Measurements from ENCODE around the gene DNTT. TPM values are rescaled to one million over a fixed set of nuclear protein-coding genes. Genes with fewer than 3 reads are reported as not detected.

DNTT gene
- polyA plus RNA-seq (ENCODE audit: insufficient read length), result not detected

DNA sequence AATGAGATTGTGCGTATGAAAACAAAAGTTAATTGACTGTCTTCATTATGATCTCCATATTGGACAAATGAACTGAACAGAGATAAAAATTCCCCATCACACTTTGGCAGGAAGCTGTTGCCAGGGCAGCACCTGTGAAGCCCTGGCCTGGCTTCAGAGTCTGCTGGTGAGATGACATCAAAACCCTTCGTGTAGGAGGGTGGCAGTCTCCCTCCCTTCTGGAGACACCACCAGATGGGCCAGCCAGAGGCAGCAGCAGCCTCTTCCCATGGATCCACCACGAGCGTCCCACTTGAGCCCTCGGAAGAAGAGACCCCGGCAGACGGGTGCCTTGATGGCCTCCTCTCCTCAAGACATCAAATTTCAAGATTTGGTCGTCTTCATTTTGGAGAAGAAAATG lies at the start of gene DNTT:
Gene DNTT, plus strand, starts transcription at position 205 of the 400 bp plus-strand sequence. Its CDS starts 64 bp downstream, at position 269.
- DNase-seq, result no peak

DNA sequence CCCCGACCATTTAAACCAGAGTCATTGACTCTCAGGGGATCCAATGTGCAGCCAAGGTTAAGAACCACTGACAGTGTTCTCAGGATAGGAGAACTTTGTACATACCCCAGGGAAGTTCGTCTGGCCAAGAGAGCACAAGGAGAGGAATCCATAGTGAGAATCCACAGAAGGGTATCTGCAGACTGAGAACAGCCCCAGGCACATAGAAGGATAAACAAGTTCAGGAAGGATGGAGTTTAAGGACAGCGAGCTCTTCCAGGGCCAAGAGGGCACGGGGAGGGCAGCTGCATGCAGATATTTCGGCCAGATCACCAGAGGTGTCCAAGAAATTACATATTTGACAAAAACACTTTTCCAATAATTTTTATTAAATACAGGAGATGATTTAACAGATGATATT lies 49.3 kb upstream of the DNTT start:
- DNase-seq, result no peak

DNA sequence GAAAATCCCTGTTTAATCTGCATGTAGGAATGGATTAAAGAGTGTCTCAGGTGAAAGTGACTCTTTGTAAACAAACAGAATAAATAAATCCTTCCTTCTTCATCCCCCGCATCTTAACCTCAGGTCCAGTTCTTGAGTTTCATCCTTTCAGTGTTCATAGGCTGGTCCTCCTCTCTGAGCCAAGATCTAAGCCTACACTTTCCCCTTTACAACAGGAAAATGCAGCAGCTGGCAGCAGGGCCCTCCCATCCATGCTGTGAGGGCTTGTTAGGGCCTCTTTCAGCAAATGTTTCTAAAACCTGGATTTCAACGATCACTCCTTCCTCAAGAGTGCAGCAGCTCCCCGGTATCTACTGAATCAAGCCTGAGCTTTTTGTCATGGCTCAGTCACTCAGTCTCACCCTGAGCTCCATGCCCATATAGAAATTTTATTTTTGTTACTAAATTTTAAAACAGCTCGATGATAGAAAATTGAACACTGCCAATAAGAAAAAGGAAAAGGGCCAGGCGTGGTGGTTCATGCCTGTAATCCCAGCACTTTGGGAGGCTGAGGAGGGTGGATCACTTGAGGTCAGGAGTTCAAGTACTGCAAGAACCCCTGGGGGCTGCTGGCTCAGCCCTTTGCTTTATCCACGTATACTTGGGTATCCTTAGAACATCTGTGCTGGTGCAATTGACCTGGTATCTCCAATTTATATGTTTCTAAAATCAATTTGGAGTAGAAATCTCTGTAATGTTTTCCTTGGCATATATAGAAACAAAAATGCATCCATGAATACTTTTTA lies 48.5 kb upstream of the DNTT start:
- DNase-seq, result no peak

DNA sequence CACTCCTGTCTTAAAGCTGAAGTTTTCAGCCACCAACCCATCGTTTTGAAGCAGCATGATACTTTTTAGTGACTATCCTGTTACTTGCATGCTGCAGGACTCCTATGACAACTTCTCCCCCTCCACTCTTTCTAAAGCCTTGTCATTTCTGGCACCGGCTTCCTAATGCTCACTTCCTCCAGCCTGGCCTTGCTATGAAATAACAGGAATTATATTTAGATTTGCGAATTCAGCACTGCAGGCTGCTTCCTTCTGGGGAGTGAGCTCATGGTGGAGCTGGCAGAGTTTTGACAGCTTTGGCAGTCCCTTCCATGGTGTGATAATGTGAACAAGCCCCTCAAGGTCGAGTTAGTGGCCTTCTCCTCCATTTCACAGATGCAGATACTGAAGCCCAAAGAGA lies 46.3 kb upstream of the DNTT start:
- DNase-seq, result peak; percentile 45

DNA sequence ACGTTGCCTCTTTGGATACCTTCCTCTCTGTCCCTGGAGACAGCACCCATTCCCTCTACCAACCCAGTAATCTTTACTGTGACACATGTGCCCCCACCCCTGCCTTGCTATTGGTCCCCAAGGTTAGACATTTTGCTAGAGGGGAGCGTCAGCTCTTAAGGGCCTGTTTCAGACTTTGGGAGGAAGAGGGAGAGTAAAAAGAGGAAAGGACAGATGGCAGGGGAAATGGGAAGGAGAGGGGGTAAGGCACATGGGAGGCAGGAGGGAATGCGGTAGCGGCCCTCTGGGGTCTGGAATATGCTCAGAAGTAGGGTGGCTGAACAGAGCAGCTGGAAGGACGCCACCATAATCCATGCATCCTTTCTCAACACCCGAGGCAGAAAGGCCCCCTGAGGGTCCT lies 45.1 kb upstream of the DNTT start:
- DNase-seq, result no peak

DNA sequence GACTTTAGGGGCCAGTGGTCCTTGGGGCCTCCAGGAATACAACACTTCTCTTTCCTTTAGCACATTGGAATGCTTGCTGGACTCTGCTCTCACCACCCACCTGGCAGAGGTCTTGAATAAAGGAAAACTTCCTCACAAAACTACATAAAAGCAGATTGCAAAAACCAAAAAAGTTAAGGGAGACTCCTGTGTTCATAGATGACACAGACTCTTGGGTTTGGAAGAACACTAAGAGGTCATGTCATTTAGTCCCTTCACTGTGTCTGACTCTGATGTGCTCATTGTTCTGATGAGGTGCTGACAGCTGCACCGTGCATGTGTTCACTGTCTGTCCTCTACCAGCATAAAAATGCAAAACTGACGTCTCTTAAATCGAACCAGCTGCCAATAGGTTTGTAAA lies 44.2 kb upstream of the DNTT start:
- no peak for DNase-seq

DNA sequence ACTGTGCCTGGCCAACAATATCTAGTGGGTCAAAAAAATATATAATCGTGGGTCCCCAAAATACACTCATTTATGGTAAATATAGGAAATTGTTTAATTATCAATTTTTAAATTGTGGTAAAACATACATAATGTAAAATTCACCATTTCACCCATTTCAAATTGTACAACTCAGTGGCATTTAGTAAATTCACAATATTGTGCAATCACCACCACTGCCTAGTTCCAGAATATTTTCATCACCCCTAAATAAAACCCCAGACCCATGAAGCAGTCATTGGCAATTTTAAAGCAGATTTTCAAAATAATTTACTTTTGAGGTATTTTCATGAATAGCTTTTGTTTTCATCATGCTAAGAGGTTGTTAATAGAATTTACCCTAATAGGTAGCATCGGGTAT lies 43.1 kb upstream of the DNTT start:
- no peak for DNase-seq

DNA sequence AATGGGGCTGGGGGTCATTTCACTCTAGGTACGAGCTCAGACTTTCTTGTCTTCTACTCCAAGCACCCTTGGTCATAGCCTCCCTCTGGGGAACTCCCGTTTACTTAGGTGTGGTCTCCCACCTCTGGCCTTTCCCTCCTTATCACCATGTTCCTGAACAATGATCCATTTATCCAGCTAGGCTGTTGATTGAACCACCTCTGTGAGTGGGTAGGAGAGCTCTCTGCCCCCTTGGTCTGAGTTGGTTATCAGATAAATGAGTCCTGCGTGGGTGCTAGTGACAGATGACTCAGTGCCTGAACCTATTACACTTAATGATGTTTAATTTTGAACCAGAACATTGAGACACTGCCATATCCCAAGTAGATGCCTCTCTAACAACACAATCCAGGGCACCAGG lies 42.3 kb upstream of the DNTT start:
- DNase-seq, result no peak

DNA sequence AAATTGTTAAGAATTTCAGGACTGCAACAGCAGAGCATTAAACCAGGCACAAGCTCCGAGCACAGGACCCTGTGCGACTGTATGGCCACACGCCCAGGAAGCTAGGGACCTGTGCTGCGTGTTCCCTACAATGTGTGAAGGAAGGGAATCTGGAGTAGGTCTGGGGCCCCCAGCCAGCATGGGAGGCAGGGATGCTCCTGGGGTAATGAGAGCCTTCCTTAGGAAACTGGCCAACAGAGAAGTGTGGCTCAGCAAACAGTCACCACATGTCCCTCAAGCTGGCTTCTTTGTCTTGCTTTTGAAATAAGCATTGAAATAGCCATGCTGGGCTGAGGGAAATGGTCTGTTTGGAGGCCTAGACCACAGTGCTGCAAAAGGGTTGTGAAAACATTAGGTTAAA lies 41.1 kb upstream of the DNTT start:
- DNase-seq, result no peak

DNA sequence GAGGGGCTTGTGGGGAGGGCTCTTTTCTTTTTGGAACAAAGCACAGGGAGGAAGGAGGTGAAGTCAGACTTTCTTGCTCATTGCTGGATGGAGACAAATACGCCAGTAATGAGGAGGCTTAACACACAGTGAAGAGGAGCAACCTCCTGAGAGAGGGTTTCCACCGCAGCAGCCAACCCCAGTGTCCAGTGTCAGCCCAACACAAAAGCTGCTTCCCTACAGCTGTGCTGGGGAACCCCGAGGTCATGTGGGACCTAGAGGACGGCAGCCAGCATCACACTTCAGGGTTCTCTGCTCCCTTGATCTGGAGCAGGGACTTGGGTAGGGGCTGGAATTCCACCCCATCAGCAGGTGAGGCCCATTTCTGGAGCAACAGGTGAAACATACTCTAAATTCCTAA lies 40.6 kb upstream of the DNTT start:
- no peak for DNase-seq

DNA sequence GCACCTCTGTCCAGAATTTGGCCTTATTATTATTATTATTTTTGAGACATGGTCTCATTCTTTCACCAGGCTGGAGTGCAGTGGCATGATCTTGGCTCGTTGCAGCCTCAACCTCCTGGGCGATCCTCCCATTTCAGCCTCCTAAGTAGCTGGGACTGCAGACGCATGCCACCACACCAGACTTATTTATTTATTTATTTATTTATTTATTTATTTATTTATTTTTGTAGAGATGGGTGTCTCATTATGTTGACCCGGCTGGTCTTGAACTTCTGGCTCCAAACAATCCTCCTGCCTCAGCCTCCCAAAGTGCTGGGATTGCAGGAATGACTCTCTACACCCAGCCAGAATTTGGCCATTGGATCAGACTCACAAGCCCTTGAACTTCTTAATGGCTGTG lies 39.3 kb upstream of the DNTT start:
- no peak for DNase-seq

DNA sequence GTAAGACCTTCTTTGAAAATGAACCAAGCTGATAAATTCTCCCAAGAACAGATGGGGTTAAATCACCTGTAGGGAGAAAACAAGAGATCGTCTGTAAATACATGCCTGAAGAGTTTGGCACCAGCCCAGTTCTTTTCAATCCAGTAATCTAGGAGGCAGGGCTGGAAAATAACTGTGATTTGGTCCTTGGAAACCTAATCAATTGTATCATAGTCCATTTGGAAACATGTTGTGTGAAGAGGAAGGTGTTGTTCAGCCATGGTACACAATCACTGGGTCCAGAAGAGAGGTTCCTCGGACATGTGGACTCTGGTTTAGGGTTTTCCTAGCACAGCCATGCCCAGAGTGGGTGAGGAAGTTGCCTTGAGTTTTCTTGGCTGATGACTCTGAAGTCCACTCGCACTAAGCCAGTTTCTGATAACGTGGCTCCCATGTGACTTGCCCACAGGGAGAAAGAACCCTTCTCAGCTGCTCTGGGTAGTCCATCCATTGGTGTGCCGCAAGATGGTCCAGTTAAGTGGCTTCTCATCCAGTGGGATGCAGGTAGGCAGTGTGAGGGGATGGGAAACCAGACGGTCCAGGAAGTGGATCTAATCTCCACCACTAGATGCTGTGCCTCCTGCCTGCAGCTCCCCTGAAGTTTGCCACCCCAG lies 38.0 kb upstream of the DNTT start:
- no peak for DNase-seq

DNA sequence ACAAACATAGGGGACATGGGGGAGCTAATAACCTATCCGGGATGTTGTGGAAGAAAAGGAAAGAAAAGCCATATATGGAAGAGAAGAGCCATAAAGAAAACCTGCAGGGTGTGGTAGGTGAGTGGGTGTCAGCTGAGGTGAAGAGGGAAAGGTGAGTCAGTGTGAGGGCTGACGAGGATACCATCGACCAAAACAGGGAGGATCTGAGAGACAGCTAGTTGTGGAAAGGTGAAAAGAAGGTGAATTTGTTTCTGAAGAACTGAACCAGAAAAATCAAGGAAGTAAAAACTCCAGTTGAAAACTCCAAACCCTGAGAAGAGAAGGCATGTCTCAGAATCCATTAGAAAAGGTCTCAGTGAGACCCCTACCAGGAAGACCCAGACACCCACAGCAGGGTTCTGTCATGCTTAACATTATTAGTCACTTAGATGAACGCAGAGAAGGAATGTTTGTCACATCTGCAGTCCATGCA lies 37.0 kb upstream of the DNTT start:
- no peak for DNase-seq

DNA sequence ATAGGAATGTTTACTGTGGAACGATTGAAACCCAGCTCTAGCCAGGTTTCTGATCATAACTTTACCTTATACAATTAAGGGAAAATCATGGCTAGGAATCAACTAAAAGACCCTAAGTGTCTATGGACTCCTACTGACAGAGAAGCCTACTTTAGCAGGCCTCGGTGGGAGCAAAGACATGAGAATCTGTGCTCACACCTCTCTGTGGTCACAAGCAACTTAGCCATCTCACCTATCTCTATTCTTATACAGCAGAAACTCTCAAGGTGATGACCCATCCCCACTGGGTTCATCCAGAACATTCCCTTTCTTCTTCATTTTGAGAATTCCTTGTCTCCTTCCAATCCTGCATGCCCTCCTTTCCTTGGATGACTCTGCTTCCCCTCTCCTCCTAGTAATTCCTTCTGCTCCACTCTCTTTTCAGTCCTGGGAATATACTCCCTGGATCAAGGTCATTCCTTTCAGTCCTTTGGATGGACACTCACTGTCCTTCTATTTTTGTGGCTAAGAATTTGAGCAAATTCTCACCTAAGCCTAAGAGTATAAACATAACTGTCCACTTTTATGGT lies 35.8 kb upstream of the DNTT start:
- DNase-seq, result no peak

DNA sequence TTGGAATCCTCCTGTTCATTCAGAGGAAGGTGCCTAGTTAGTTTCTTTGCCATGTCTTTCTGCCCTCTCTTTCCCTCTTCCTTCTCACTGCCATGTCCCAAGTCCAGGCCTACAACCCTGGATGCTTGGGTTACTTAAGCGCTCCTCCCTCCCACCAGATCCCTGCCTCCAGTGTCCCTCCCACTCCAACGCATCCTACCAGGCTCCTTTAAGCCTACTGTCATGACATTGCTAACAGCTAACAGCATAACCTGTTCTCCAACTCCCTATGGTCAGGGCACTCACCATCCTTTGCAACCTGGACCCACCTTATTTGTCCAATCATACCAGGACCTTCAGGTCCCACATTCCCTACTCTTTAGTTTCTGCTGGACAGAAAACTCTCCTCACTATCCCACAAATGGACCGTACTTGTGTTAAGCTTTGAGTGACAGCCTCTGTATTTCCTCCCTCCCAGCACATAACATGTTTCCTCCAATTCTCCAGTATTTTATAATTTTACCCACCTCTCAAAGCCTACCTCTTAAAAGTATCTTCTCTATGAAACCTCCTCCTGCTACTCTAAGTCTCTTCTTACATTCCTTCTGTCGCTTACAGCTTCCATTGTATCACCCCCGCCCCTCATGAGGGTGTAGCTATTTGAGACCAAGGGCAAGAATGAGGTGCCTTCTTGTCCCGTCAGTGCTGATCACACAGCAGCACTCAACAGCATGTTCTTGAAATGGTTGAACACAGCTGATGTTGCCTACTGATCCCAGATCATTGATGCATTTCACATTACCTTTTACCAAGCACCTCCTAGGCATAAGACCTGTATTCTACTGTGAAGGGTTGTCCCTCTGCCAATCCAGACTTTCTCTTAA lies 34.6 kb upstream of the DNTT start:
- no peak for DNase-seq

DNA sequence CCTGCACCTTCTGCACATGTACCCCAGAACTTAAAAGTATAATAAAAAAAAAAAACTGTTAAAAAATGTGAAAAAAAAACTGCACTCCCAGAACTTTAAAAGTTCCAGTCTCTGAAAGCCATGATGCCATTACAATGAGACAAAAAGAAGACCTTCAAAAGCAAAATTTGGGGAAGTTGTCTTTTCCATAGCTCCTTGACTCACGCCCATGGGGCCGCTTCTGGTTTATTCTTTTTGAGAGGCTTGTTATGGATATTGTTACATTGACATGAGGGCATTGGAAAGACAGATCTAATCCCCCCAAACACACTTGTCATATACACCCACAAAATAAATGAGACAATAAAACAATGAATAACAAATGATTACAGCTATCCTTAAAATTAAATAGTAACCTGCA lies 33.7 kb upstream of the DNTT start:
- no peak for DNase-seq

DNA sequence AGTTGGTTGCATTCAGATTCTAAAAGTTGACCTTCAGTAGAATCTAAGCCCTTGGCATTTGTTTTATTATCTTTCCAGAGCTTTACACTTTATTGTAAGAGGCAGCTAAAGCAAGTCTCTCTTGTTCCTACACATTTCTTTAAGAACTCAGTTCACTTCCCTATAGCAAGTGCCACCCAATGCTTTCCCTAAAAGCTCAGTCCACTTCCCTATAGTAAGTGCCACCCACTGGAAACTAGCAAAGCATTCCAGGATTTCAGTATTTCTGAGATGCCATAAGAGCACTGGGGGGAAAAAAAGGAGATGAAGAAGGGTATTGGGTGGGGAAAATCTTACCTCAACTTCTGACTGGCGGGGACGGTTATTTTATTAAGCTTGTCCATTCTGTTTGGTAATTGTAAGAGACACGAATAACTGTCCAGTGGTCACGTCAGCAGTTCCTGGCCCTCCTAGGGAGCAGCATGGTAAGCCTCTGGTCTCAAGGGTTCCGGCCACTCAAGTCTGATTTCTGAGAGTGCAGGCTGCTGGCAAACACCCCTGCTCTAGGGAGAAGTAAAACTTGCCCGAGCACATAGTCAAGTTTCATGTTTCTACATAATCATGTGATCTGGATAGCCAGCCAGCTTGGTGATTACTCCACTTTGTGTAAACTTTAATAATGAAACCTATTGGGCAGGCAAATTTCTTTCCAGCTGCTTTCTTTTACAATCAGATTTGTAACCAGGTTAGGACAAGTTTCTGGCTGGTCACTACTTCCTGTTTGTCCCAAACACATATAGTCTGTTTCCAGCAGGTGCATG lies 33.0 kb upstream of the DNTT start, which contains the start of gene BLNK:
Gene BLNK, minus strand, starts transcription at position 554 of the 800 bp plus-strand sequence. Its CDS starts 171 bp downstream, at position 383.
- DNase-seq, result peak; percentile 36

DNA sequence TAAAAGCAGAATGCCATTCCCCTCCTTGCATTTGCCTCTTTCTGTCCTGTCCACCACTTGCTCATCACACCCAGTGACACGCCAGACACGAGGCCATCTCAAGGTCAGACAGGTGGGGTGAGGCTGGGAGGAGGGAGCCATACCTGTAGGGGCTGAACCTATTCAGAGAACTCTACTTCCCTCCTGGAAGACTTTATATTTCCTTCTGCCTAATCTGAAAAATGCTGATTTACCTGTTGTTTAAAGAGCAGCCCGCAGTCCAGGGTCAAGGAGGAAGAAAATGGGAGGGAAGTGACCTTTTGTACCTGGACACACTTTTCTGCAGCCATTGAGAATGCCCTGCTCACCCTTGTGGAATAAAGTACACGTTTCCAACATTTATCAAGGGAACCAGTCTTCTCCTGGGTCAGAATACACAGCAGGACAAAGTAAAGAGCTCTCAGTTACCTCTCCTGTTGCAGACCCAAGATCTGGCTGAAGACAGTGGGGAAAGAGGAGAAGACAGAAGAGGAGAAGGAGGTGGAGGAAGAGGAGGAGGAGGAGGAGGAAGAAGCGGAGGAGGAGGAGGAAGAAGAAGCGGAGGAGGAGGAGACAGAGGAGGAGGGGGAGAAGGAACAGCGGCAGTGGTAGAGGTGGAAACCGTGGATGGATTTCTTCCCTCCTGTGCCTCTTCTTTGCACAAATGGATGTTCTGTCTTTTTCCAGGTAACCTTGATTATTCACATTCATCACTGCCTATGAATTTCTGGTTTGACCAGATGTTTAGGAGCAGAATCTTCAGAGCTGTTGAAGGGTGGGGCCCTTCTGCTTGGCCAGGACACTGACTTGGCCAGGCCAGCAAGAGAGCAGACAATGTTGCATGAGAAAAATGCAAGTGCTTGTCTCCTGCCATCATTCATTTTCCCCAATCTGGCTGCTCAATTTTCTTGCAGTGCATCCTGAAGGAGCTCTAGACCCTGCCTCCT lies 31.6 kb upstream of the DNTT start:
- DNase-seq, result no peak

DNA sequence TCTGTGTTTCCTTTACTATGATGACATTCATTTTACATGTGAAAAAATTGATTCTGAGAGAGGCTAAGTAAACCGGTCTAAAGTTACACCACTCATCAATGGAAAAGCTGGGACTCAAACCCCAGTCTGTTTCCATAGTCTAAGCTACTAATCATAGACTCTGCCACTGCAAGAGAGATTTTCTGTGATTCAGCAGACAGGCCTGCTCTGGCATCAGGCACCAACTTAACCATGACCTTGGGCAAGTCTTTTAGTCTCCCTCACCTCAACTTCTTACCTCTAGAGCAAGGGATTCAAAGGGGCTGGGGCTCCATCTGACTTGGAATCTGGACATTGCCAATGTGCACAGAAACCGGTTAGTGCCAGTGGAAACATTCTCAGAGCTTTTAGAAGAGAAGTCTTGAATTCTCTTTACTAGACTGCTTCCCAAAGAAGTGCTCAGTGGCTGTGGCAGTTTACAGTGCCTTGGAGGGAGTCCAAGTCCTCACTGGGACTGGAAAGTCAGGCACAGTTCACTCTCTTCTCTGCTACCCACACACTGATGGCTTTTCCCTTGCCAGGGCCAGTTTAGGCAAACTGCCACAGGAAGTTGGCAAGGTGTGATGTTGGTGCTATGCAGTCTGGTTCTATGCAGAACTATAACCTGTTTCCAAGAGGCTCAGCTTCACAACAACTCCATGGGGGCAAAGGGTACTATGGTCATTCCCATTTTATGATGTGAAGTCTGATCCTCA lies 28.4 kb upstream of the DNTT start:
- DNase-seq, result no peak

DNA sequence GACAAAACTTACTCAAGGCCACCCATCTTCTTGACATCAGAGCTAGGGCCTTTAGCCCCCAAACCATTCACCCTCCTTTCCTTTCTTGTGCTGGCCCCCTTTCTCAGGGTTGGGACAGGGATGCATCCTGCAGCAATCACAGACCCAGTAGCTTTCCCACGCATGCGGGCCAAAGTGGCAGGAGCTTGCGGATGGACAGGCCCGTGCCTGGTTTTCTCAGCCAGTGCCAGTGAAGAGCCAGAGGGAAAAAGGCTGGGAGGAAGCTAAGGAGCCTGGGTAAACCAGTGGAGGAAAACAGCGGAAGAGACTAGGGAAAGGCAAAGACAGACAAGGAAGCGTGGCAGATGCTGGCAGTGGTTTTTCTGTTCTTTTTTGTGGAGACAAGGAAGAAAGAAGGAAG lies 27.8 kb upstream of the DNTT start:
- no peak for DNase-seq
